WTC11 (cell line): ENCODE measurements around the gene HHAT. TPM values are rescaled to one million over a fixed set of nuclear protein-coding genes. Genes with fewer than 3 reads are reported as not detected.

Experiments
- ATAC-seq: fragments of 200-7000 bp; cut with Tn5 transposase; 2 replicates; pipeline ENCODE4 v1.10.0; 2021; ENCODE audit warnings: mild to moderate bottlenecking, moderate library complexity
- CTCF ChIA-PET: fragments of 300-600 bp; sonication (Branson Sonifier 250); formaldehyde crosslinking; loops from one replicate; lab custom pipeline; 2021; ENCODE audit warnings: antibody characterized with exemption; lab: Charles Lee
- POLR2A ChIA-PET: fragments of 350-600 bp; sonication (Branson Sonifier 250); formaldehyde crosslinking; loops from one replicate; lab custom pipeline; 2021; ENCODE audit warnings: antibody characterized with exemption; lab: Charles Lee
- DNase-seq: peaks from one replicate; pipeline ENCODE4 v3.0.0; 2021; ENCODE audit warnings: low spot score
- H3K27ac Mint-ChIP-seq: 2 replicates; pipeline ENCODE4 v1.8.0; 2021; ENCODE audit warnings: mixed read lengths
- H3K27me3 Mint-ChIP-seq: 2 replicates; pipeline ENCODE4 v1.8.0; 2021; ENCODE audit warnings: low read depth, mild to moderate bottlenecking, moderate library complexity, mixed read lengths
- H3K36me3 Mint-ChIP-seq: 2 replicates; pipeline ENCODE4 v1.8.0; 2021; ENCODE audit warnings: mixed read lengths
- H3K4me1 Mint-ChIP-seq: 2 replicates; pipeline ENCODE4 v1.8.0; 2022; ENCODE audit warnings: mixed read lengths
- H3K4me3 Mint-ChIP-seq: 2 replicates; pipeline ENCODE4 v1.8.0; 2021; ENCODE audit warnings: mild to moderate bottlenecking, moderate library complexity, mixed read lengths
- H3K9me3 Mint-ChIP-seq: 2 replicates; pipeline ENCODE4 v1.8.0; 2021; ENCODE audit warnings: mixed read lengths
- AFF4 ChIP-seq: sonication (generic); formaldehyde crosslinking; IDR thresholded peaks from 2 replicates; pipeline ENCODE4 v1.8.1; 2023; ENCODE audit warnings: mild to moderate bottlenecking, missing genetic modification reagents, borderline replicate concordance
- ATF1 ChIP-seq: sonication (generic); formaldehyde crosslinking; IDR thresholded peaks from 2 replicates; pipeline ENCODE4 v1.8.1; 2023; ENCODE audit warnings: mild to moderate bottlenecking, moderate library complexity, missing genetic modification reagents
- CREM ChIP-seq: sonication (generic); formaldehyde crosslinking; IDR thresholded peaks from 2 replicates; pipeline ENCODE4 v1.8.1; 2022; ENCODE audit warnings: mild to moderate bottlenecking, missing genetic modification reagents, moderate library complexity
- E2F1 ChIP-seq: sonication (generic); formaldehyde crosslinking; IDR thresholded peaks from 2 replicates; pipeline ENCODE4 v1.8.0; 2022; ENCODE audit warnings: mild to moderate bottlenecking, missing genetic modification reagents
- ETV6 ChIP-seq: sonication (generic); formaldehyde crosslinking; IDR thresholded peaks from 2 replicates; pipeline ENCODE4 v1.8.1; 2022; ENCODE audit warnings: mild to moderate bottlenecking, missing genetic modification reagents
- JAZF1 ChIP-seq: fragments of 250-450 bp; sonication (Bioruptor Pico); IDR thresholded peaks from 2 replicates; pipeline ENCODE4 v1.9.0; 2021; ENCODE audit warnings: moderate library complexity, mild to moderate bottlenecking, inconsistent platforms
- PRDM15 ChIP-seq: sonication (generic); formaldehyde crosslinking; IDR thresholded peaks from 2 replicates; pipeline ENCODE4 v1.8.0; 2022; ENCODE audit warnings: missing genetic modification reagents
- SOX15 ChIP-seq: fragments of 250-450 bp; sonication (Bioruptor Pico); IDR thresholded peaks from 2 replicates; pipeline ENCODE4 v1.9.0; 2021; ENCODE audit warnings: mild to moderate bottlenecking
- ZBTB21 ChIP-seq: sonication (generic); formaldehyde crosslinking; IDR thresholded peaks from 2 replicates; pipeline ENCODE4 v1.8.1; 2023; ENCODE audit warnings: mild to moderate bottlenecking, missing genetic modification reagents, borderline replicate concordance
- ZNF138 ChIP-seq: sonication (generic); formaldehyde crosslinking; conservative IDR thresholded peaks from 2 replicates; pipeline ENCODE4 v1.8.1; 2022; ENCODE audit warnings: mild to moderate bottlenecking, moderate library complexity, missing genetic modification reagents
- ZNF219 ChIP-seq: sonication (generic); formaldehyde crosslinking; IDR thresholded peaks from 2 replicates; pipeline ENCODE4 v1.8.0; 2023; ENCODE audit warnings: missing genetic modification reagents, mild to moderate bottlenecking, borderline replicate concordance
- ZNF317 ChIP-seq: sonication (generic); formaldehyde crosslinking; IDR thresholded peaks from 2 replicates; pipeline ENCODE4 v1.8.1; 2023; ENCODE audit warnings: low read depth, mild to moderate bottlenecking, moderate library complexity, missing genetic modification reagents, borderline replicate concordance
- total RNA-seq: library from RNA; stranded (reverse); gene quantifications from 3 replicates; pipeline ENCODE4 v1.2.3, GENCODE V29; 2021
- TF ChIP-seq, protein P1 (sequence below): sonication (generic); formaldehyde crosslinking; IDR thresholded peaks from 2 replicates; pipeline ENCODE4 v1.8.1; 2023; ENCODE audit warnings: mild to moderate bottlenecking, missing genetic modification reagents, moderate library complexity
- TF ChIP-seq, protein P2 (sequence below): fragments of 250-450 bp; sonication (Bioruptor Pico); IDR thresholded peaks from 2 replicates; pipeline ENCODE4 v1.9.0; 2021; ENCODE audit warnings: mild to moderate bottlenecking

The HHAT gene
- total RNA-seq, 1 experiment from 2014 or later: 0.39 TPM

- no peaks in the 10 kb centered on the region for H3K9me3 Mint-ChIP-seq
- ChIA-PET POLR2A (no interaction called here), CTCF (no interaction called here)
- H3K27me3 Mint-ChIP-seq: no peaks in the 10 kb centered on the region
- H3K27ac Mint-ChIP-seq: no peak overlapping the region
- TF ChIP-seq ZBTB21: no peak
- no peak for TF ChIP-seq AFF4
- TF ChIP-seq CREM: no peak
- no peak for TF ChIP-seq ZNF317 (CRISPR knock-in tag)
- TF ChIP-seq JAZF1 (CRISPR knock-in tag): no peak
- no peak for TF ChIP-seq SOX15 (CRISPR knock-in tag)
- no peak for TF ChIP-seq ETV6 (CRISPR knock-in tag)
- TF ChIP-seq, protein P1, sequence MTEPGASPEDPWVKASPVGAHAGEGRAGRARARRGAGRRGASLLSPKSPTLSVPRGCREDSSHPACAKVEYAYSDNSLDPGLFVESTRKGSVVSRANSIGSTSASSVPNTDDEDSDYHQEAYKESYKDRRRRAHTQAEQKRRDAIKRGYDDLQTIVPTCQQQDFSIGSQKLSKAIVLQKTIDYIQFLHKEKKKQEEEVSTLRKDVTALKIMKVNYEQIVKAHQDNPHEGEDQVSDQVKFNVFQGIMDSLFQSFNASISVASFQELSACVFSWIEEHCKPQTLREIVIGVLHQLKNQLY: no peak
- no peak for TF ChIP-seq E2F1
- no peak overlapping the region for H3K4me3 Mint-ChIP-seq
- H3K36me3 Mint-ChIP-seq: no peaks in the 10 kb centered on the region
- ATAC-seq: no peak
- no peak for DNase-seq
- H3K4me1 Mint-ChIP-seq: peaks cover 3% of the 10 kb centered on the region; the same call in 1 of the 2 replicates
Measured at GRCh38 chr1:210621712-210622111, 293.0 kb downstream of the HHAT start.

GRCh38 chr1:210624722-210625121 is 296.0 kb downstream of the HHAT start:
- TF ChIP-seq PRDM15 (no peak), ZNF219 (CRISPR knock-in tag) (no peak), ATF1 (CRISPR knock-in tag) (no peak), ZNF138 (CRISPR knock-in tag) (no peak)
- TF ChIP-seq, protein P2, sequence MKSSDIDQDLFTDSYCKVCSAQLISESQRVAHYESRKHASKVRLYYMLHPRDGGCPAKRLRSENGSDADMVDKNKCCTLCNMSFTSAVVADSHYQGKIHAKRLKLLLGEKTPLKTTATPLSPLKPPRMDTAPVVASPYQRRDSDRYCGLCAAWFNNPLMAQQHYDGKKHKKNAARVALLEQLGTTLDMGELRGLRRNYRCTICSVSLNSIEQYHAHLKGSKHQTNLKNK: no peak
- TF ChIP-seq, all 79 proteins: peak for 0
- no peaks in the 10 kb centered on the region for H3K36me3 Mint-ChIP-seq
- H3K27me3 Mint-ChIP-seq: no peaks in the 10 kb centered on the region
- DNase-seq (no peak), ATAC-seq (no peak)
- POLR2A ChIA-PET: no interaction called here
- H3K4me3 Mint-ChIP-seq: no peak overlapping the region
- H3K9me3 Mint-ChIP-seq: no peaks in the 10 kb centered on the region
- no peak overlapping the region for H3K27ac Mint-ChIP-seq
- H3K4me1 Mint-ChIP-seq: peaks cover 3% of the 10 kb centered on the region; the same call in 1 of the 2 replicates
- CTCF ChIA-PET: no interaction called here
